ENCODE data around the gene NEURL1B.

The NEURL1B gene

GRCh38 chr5:172720655-172721054, 79.6 kb downstream of the NEURL1B start:
- no peak for DNase-seq

GRCh38 chr5:172721455-172722326, 80.6 kb downstream of the NEURL1B start:
- DNase-seq, result peak; percentile 49

- no peak for DNase-seq
These were observed 81.3 kb downstream of the NEURL1B start for GRCh38 chr5:172722327-172722815.

GRCh38 chr5:172723508-172723907, 82.4 kb downstream of the NEURL1B start:
- DNase-seq, result no peak

GRCh38 chr5:172724242-172725183, 83.5 kb downstream of the NEURL1B start:
- no peak for DNase-seq

- no peak for DNase-seq
These were observed 84.2 kb downstream of the NEURL1B start for GRCh38 chr5:172725273-172725672.

GRCh38 chr5:172725785-172726184, 84.7 kb downstream of the NEURL1B start:
- DNase-seq, result no peak

- DNase-seq, result no peak
These were observed 85.9 kb downstream of the NEURL1B start for GRCh38 chr5:172726966-172727365.

GRCh38 chr5:172727551-172727950, 86.5 kb downstream of the NEURL1B start:
- no peak for DNase-seq

- no peak for DNase-seq
These were observed 87.6 kb downstream of the NEURL1B start for GRCh38 chr5:172728481-172729241.

GRCh38 chr5:172729588-172729987, 88.5 kb downstream of the NEURL1B start:
- DNase-seq, result no peak

- DNase-seq, result no peak
These were observed 89.2 kb downstream of the NEURL1B start for GRCh38 chr5:172730222-172730621.

- DNase-seq, result no peak
These were observed 90.1 kb downstream of the NEURL1B start for GRCh38 chr5:172730981-172731679.

GRCh38 chr5:172731680-172732074, 90.6 kb downstream of the NEURL1B start:
- no peak for DNase-seq

- DNase-seq, result no peak
These were observed 91.3 kb downstream of the NEURL1B start for GRCh38 chr5:172732201-172732865.

GRCh38 chr5:172733131-172733973, 92.3 kb downstream of the NEURL1B start:
- peak; percentile 87 for DNase-seq

- DNase-seq, result no peak
These were observed 92.9 kb downstream of the NEURL1B start for GRCh38 chr5:172733974-172734346.

- DNase-seq, result no peak
These were observed 94.2 kb downstream of the NEURL1B start for GRCh38 chr5:172735141-172735831.

GRCh38 chr5:172736508-172737135, 95.6 kb downstream of the NEURL1B start:
- no peak for DNase-seq
